KOPT-K1 (cell line): Measurements from ENCODE around the gene SPDEF.

Experiments
- H3K27ac ChIP-seq: fragments of 200-600 bp; sonication (generic); 2 replicates; pipeline ENCODE4 v1.5.1; 2016; ENCODE audit warnings: antibody characterized with exemption, mild to moderate bottlenecking, low read depth, low read length; ENCODE audit not compliant: poor library complexity, severe bottlenecking
- H3K36me3 ChIP-seq: fragments of 200-600 bp; sonication (generic); 2 replicates; pipeline ENCODE4 v1.5.1; 2017; ENCODE audit warnings: antibody characterized with exemption, mild to moderate bottlenecking, low read length, moderate library complexity; ENCODE audit not compliant: insufficient read depth
- H3K9me3 ChIP-seq: fragments of 200-600 bp; sonication (generic); 2 replicates; pipeline ENCODE4 v1.5.1; 2017; ENCODE audit warnings: antibody characterized with exemption, low read length, mild to moderate bottlenecking; ENCODE audit not compliant: insufficient read depth, poor library complexity, severe bottlenecking

Gene SPDEF

GRCh38 chr6:34574647-34575293 lies 18.6 kb upstream of the SPDEF start:
- no peaks in the 10 kb centered on the region for H3K36me3 ChIP-seq
- no peak overlapping the region for H3K27ac ChIP-seq
- no peaks in the 10 kb centered on the region for H3K9me3 ChIP-seq

GRCh38 chr6:34573567-34574183 lies 17.5 kb upstream of the SPDEF start:
- Histone ChIP-seq H3K27ac (no peak overlapping the region), H3K9me3 (no peaks in the 10 kb centered on the region), H3K36me3 (no peaks in the 10 kb centered on the region)

- Histone ChIP-seq H3K9me3 (no peaks in the 10 kb centered on the region), H3K27ac (no peak overlapping the region), H3K36me3 (no peaks in the 10 kb centered on the region)
Measured at GRCh38 chr6:34572585-34572984, 16.5 kb upstream of the SPDEF start.

GRCh38 chr6:34572021-34572420 lies 15.9 kb upstream of the SPDEF start:
- Histone ChIP-seq H3K27ac (no peak overlapping the region), H3K36me3 (no peaks in the 10 kb centered on the region), H3K9me3 (no peaks in the 10 kb centered on the region)

GRCh38 chr6:34571388-34571787 lies 15.3 kb upstream of the SPDEF start:
- H3K9me3 ChIP-seq, result no peaks in the 10 kb centered on the region
- H3K36me3 ChIP-seq, result no peaks in the 10 kb centered on the region
- no peak overlapping the region for H3K27ac ChIP-seq

GRCh38 chr6:34570066-34570833 lies 14.1 kb upstream of the SPDEF start:
- Histone ChIP-seq H3K36me3 (no peaks in the 10 kb centered on the region), H3K27ac (no peak overlapping the region), H3K9me3 (no peaks in the 10 kb centered on the region)

- Histone ChIP-seq H3K36me3 (no peaks in the 10 kb centered on the region), H3K27ac (no peak overlapping the region), H3K9me3 (no peaks in the 10 kb centered on the region)
Measured at GRCh38 chr6:34569361-34569973, 13.3 kb upstream of the SPDEF start.

- no peaks in the 10 kb centered on the region for H3K36me3 ChIP-seq
- H3K9me3 ChIP-seq, result no peaks in the 10 kb centered on the region
- no peak overlapping the region for H3K27ac ChIP-seq
Measured at GRCh38 chr6:34568341-34569201, 12.4 kb upstream of the SPDEF start.

GRCh38 chr6:34566830-34567546 lies 10.9 kb upstream of the SPDEF start:
- Histone ChIP-seq H3K9me3 (no peaks in the 10 kb centered on the region), H3K27ac (no peak overlapping the region), H3K36me3 (no peaks in the 10 kb centered on the region)

GRCh38 chr6:34565722-34566137 lies 9.6 kb upstream of the SPDEF start:
- Histone ChIP-seq H3K36me3 (no peaks in the 10 kb centered on the region), H3K9me3 (no peaks in the 10 kb centered on the region), H3K27ac (no peak overlapping the region)

GRCh38 chr6:34564181-34564580 lies 8.1 kb upstream of the SPDEF start:
- Histone ChIP-seq H3K27ac (no peak overlapping the region), H3K36me3 (no peaks in the 10 kb centered on the region), H3K9me3 (no peaks in the 10 kb centered on the region)

- Histone ChIP-seq H3K36me3 (no peaks in the 10 kb centered on the region), H3K9me3 (no peaks in the 10 kb centered on the region)
Measured at GRCh38 chr6:34563513-34563870, 7.4 kb upstream of the SPDEF start.

GRCh38 chr6:34562861-34563512 lies 6.9 kb upstream of the SPDEF start:
- no peak overlapping the region for H3K27ac ChIP-seq
- H3K36me3 ChIP-seq, result no peaks in the 10 kb centered on the region
- H3K9me3 ChIP-seq, result no peaks in the 10 kb centered on the region

More at GRCh38 chr6:34563513-34563870, 7.4 kb upstream of the SPDEF start:
- H3K27ac ChIP-seq, result no peak overlapping the region

- no peaks in the 10 kb centered on the region for H3K9me3 ChIP-seq
- H3K36me3 ChIP-seq, result no peaks in the 10 kb centered on the region
- H3K27ac ChIP-seq, result no peak overlapping the region
Measured at GRCh38 chr6:34562350-34562749, 6.2 kb upstream of the SPDEF start.
